Upper lobe of left lung (tissue), 6 donors: ENCODE measurements around the gene ACAP3. TPM values are rescaled to one million over a fixed set of nuclear protein-coding genes. Genes with fewer than 3 reads are reported as not detected.

Experiments
- ATAC-seq, 2 donors: fragments of 200-7000 bp; cut with Tn5 transposase; one replicate each; pipeline ENCODE4 v1.9.1; 2022; ENCODE audit warnings: mild to moderate bottlenecking in 2 of 2, moderate library complexity in 2 of 2; ENCODE audit not compliant: low FRiP score in 2 of 2
- DNase-seq, 2 donors: peaks; one replicate each; pipeline ENCODE4 v3.0.0-alpha.2; 2019 to 2020
- H3K27ac ChIP-seq, 4 donors: fragments of 200-600 bp; sonication (generic); one replicate each; pipeline ENCODE4 v1.5.1; 2016 to 2019
- H3K27me3 ChIP-seq, 4 donors: fragments of 200-600 bp; sonication (generic); one replicate each; pipeline ENCODE4 v1.5.1; 2017 to 2019
- H3K36me3 ChIP-seq, 4 donors: fragments of 200-600 bp; sonication (generic); one replicate each; pipeline ENCODE4 v1.5.1; 2016 to 2019
- H3K4me1 ChIP-seq, 4 donors: fragments of 200-600 bp; sonication (generic); one replicate each; pipeline ENCODE4 v1.5.1; 2018 to 2019
- H3K4me3 ChIP-seq, 4 donors: fragments of 200-600 bp; sonication (generic); one replicate each; pipeline ENCODE4 v1.5.1; 2017 to 2019; ENCODE audit warnings: mild to moderate bottlenecking in 2 of 4, moderate library complexity in 1 of 4
- H3K9me3 ChIP-seq, 4 donors: fragments of 200-600 bp; sonication (generic); one replicate each; pipeline ENCODE4 v1.5.1; 2018 to 2019
- CTCF ChIP-seq, 6 experiments: fragments of 450-650 bp in 4 of 6; fragments of 200-600 bp in 2 of 6; sonication (generic) in 2 of 6; IDR thresholded peaks; one replicate each; pipeline ENCODE4 v1.5.1; 2016 to 2019; ENCODE audit warnings: antibody characterized with exemption in 6 of 6
- EP300 ChIP-seq, 4 donors: sonication (generic); formaldehyde crosslinking; IDR thresholded peaks; one replicate each; pipeline ENCODE4 v1.5.1; 2017; ENCODE audit warnings: antibody characterized with exemption in 4 of 4, control low read depth in 2 of 4
- POLR2A ChIP-seq, 4 donors: fragments of 450-650 bp; IDR thresholded peaks; one replicate each; pipeline ENCODE4 v1.5.1; 2016 to 2017; ENCODE audit warnings: antibody characterized with exemption in 4 of 4, mild to moderate bottlenecking in 2 of 4
- POLR2AphosphoS5 ChIP-seq, 2 donors: sonication (generic); formaldehyde crosslinking; IDR thresholded peaks; one replicate each; pipeline ENCODE4 v1.5.1; 2017; ENCODE audit warnings: antibody characterized with exemption in 2 of 2
- WGBS, 2 donors: methylation state at CpG; one replicate each; pipeline ENCODE4 v1.1.5; 2017 to 2018; 5-methylcytosine and 5-hydroxymethylcytosine counted together
- total RNA-seq, 6 donors: library from RNA; depleted of rRNA in 4 of 6; stranded (reverse); fragments of >200 nt in 4 of 6; gene quantifications; one replicate each; pipeline versions ENCODE4 v1.1.0 to v1.2.1, GENCODE V29; 2016 to 2021
- donor health status: DM: no; HTN: no; CAD: no; lungs with moderate emphysema.
- donor health status: DM: no; HTN: yes; CAD: no; lungs with severe emphysema.

ACAP3 gene
- total RNA-seq, 6 donors from 2014 or later = 33.5 to 166 (median 60.1) TPM

- H3K9me3 ChIP-seq = no peaks in the 10 kb centered on the region
- H3K27ac ChIP-seq = no peak overlapping the region
- DNase-seq = peak in 1 of 2 donors; percentile 74
- peaks cover 0 to 8% (median under 1%) of the 10 kb centered on the region in 4 donors for H3K36me3 ChIP-seq
- H3K4me1 ChIP-seq = peaks cover 5 to 23% (median 9%) of the 10 kb centered on the region in 4 donors
- ATAC-seq = no peak
- 72% methylated on average over 21 of the region's 25 CpGs; no CpG with 5 or more reads in 1 of the 2 donors for WGBS, 2 donors
- peaks cover 0 to 25% (median 12%) of the 10 kb centered on the region in 4 donors for H3K27me3 ChIP-seq
- no peak for TF ChIP-seq CTCF (IDR thresholded peaks at IDR 0.05)
- TF ChIP-seq POLR2A (IDR thresholded peaks at IDR 0.05) = no peak
- TF ChIP-seq POLR2AphosphoS5 (IDR thresholded peaks at IDR 0.05) = no peak
- no peak for TF ChIP-seq EP300 (IDR thresholded peaks at IDR 0.05)
- no peak overlapping the region for H3K4me3 ChIP-seq
Observed at GRCh38 chr1:1247341-1247913, 60.3 kb downstream of the ACAP3 start.

- DNase-seq = peak in 1 of 2 donors; percentile 84
Observed at GRCh38 chr1:1246577-1247340, 61.0 kb downstream of the ACAP3 start, which contains the start of gene C1QTNF12. Gene C1QTNF12, minus strand, starts transcription at chr1:1246722. Its CDS starts 32 bp downstream, at chr1:1246690.

GRCh38 chr1:1245817-1246576 lies 61.7 kb downstream of the ACAP3 start:
- WGBS, 2 donors = 64 to 89% methylated on average over 5 to 19 of the region's 45 CpGs
- H3K9me3 ChIP-seq = no peaks in the 10 kb centered on the region
- DNase-seq = peak in 1 of 2 donors; percentile 41
- H3K4me1 ChIP-seq = peaks cover 5 to 23% (median 9%) of the 10 kb centered on the region in 4 donors
- ATAC-seq = no peak
- no peak overlapping the region for H3K27ac ChIP-seq
- peaks cover 0 to 25% (median 12%) of the 10 kb centered on the region in 4 donors for H3K27me3 ChIP-seq
- no peaks in the 10 kb centered on the region for H3K36me3 ChIP-seq
- TF ChIP-seq EP300 (IDR thresholded peaks at IDR 0.05) = no peak
- no peak for TF ChIP-seq CTCF (IDR thresholded peaks at IDR 0.05)
- TF ChIP-seq POLR2AphosphoS5 (IDR thresholded peaks at IDR 0.05) = no peak
- no peak for TF ChIP-seq POLR2A (IDR thresholded peaks at IDR 0.05)
- no peak overlapping the region for H3K4me3 ChIP-seq

More at GRCh38 chr1:1246577-1247340, 61.0 kb downstream of the ACAP3 start, which contains the start of gene C1QTNF12:
- Histone ChIP-seq H3K27ac (no peak within 1 kb of the TSS), H3K4me3 (no peak within 1 kb of the TSS), H3K4me1 (peaks cover 5 to 23% (median 9%) of the 10 kb centered on the region in 4 donors), H3K27me3 (peaks cover 0 to 25% (median 12%) of the 10 kb centered on the region in 4 donors), H3K9me3 (no peaks in the 10 kb centered on the region), H3K36me3 (peaks cover 0 to 2% (median 0%) of the 10 kb centered on the region in 4 donors)
- peak in 1 of 2 donors; percentile 34 for ATAC-seq
- TF ChIP-seq POLR2AphosphoS5 (IDR thresholded peaks at IDR 0.05) (no peak), POLR2A (IDR thresholded peaks at IDR 0.05) (no peak), EP300 (IDR thresholded peaks at IDR 0.05) (no peak), CTCF (IDR thresholded peaks at IDR 0.05) (no peak)
- WGBS, 2 donors = 9 to 33% methylated on average over 4 to 47 of the region's 74 CpGs

GRCh38 chr1:1245178-1245816 lies 62.4 kb downstream of the ACAP3 start:
- Histone ChIP-seq H3K4me1 (peaks cover 5 to 23% (median 8%) of the 10 kb centered on the region in 4 donors), H3K36me3 (no peaks in the 10 kb centered on the region), H3K4me3 (no peak overlapping the region), H3K27me3 (peaks cover 0 to 25% (median 12%) of the 10 kb centered on the region in 4 donors), H3K9me3 (no peaks in the 10 kb centered on the region), H3K27ac (no peak overlapping the region)
- WGBS, 2 donors = 63 to 71% methylated on average over 2 to 4 of the region's 23 CpGs
- ATAC-seq = no peak
- TF ChIP-seq CTCF (IDR thresholded peaks at IDR 0.05) (no peak), EP300 (IDR thresholded peaks at IDR 0.05) (no peak), POLR2AphosphoS5 (IDR thresholded peaks at IDR 0.05) (no peak), POLR2A (IDR thresholded peaks at IDR 0.05) (no peak)
- DNase-seq = peak in 1 of 2 donors; percentile 70
